Stimulated activated naive CD8-positive, alpha-beta T cell treated with anti-CD3 and anti-CD28 coated beads, Interleukin-15, Interleukin-2, amounts not matched to agents 100 ng/mL and 50 ng/mL, for 24 hours (primary cell): ENCODE measurements around the gene HIVEP1.
"Not testable (repeated sequence)": the region's sequence is repeated elsewhere in the genome, so short reads cannot be mapped to it uniquely, and the experiment has no call there.

Source experiments
- H3K27ac Mint-ChIP-seq: one replicate; pipeline ENCODE4 v1.8.0; 2021; ENCODE audit warnings: mild to moderate bottlenecking, mixed read lengths
- H3K27me3 Mint-ChIP-seq: one replicate; pipeline ENCODE4 v1.8.0; 2021; ENCODE audit warnings: mixed read lengths
- H3K36me3 Mint-ChIP-seq: one replicate; pipeline ENCODE4 v1.8.0; 2021; ENCODE audit warnings: low read depth, mixed read lengths
- H3K4me1 Mint-ChIP-seq: one replicate; pipeline ENCODE4 v1.8.0; 2021; ENCODE audit warnings: low read depth, mixed read lengths
- H3K4me3 Mint-ChIP-seq: one replicate; pipeline ENCODE4 v1.8.0; 2021; ENCODE audit warnings: mild to moderate bottlenecking, mixed read lengths
- H3K9me3 Mint-ChIP-seq: one replicate; pipeline ENCODE4 v1.8.0; 2021; ENCODE audit warnings: mixed read lengths

HIVEP1 gene

DNA sequence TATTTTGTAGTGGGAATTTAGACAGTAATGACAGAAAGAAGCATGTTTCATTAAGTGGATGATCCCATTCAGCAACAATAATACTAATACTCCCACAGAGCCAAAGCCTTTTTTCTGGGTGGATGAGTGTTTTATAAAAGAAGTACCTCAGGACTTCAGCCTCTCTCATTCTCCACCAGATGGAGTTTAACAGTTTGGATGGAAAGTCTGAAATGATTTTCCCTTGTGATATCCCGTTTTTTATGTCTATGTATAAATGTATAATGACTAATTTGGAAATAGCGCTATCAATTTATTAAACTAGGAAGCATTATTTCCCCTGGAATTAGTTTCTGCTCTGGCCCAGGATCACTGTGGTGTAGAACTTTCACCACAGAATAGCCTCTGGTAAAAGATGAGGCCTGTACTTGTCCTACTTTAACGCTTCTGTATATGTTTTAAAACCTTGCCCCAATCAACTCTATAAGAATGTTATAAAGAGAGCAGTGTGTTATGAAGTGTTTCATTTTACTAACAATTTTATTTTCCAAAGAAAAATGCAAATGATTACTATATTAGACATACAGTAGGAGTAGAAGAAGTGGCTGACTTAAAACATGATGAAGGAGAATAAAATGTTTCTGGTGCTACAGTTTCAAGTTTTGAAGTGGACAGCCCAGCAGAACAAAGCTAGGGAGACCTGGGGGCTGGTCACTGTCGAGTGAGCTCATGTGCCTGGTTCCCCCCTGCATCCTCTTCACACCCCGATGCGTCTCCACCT is 135.6 kb downstream of the HIVEP1 start:
- Mint-ChIP-seq H3K27me3 (no peaks in the 10 kb centered on the region), H3K9me3 (no peaks in the 10 kb centered on the region), H3K4me1 (peaks cover 17% of the 10 kb centered on the region), H3K4me3 (no peak overlapping the region), H3K36me3 (peaks cover 31% of the 10 kb centered on the region), H3K27ac (no peak overlapping the region)

DNA sequence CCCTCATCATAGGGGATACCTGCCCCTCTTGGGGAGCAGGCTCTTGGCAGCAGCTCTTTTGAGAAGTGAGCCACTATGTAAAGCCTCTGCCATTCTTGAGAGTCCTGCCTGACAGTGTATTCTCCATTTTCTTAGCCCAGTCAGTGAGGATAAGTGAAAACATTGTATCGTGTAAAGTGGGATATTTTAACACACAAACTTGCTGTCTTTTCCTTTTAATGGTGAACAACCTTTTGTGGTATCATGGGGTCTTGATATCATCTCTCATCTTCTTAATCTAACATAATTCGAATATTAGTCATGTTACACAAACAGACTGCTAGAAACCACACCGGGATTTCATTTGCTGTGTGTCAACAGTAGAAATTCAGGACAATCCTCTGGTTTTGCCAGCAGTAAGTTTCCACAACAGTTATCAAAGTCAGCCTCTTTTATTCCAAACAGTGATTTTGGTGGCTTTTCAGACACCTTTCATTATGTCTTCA is 136.2 kb downstream of the HIVEP1 start:
- H3K9me3 Mint-ChIP-seq, result no peaks in the 10 kb centered on the region
- no peak overlapping the region for H3K4me3 Mint-ChIP-seq

DNA sequence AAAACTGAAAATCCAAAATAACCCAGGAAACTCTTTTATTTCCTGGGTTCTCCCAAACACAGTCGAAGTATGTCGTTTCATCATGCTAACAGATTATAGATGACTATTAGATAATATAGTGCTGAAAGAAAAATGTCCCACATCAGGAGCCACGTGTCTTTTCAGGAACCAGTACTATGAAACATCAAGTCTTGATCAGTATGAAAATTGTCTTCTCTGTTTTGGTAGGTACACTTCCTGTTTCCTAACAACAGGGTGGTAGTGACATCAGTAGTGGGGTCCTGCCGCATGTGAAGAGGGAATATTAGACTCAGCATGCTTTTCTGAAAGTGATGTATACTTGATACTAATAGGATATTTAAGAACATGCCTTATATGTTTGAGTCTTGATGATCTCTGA is 136.7 kb downstream of the HIVEP1 start:
- Mint-ChIP-seq H3K27me3 (no peaks in the 10 kb centered on the region), H3K9me3 (no peaks in the 10 kb centered on the region), H3K4me3 (no peak overlapping the region), H3K36me3 (peaks cover 36% of the 10 kb centered on the region), H3K4me1 (peaks cover 17% of the 10 kb centered on the region), H3K27ac (no peak overlapping the region)

More for the DNA sequence above, 136.2 kb downstream of the HIVEP1 start:
- Mint-ChIP-seq H3K27me3 (no peaks in the 10 kb centered on the region), H3K36me3 (peaks cover 34% of the 10 kb centered on the region), H3K4me1 (peaks cover 17% of the 10 kb centered on the region), H3K27ac (no peak overlapping the region)

DNA sequence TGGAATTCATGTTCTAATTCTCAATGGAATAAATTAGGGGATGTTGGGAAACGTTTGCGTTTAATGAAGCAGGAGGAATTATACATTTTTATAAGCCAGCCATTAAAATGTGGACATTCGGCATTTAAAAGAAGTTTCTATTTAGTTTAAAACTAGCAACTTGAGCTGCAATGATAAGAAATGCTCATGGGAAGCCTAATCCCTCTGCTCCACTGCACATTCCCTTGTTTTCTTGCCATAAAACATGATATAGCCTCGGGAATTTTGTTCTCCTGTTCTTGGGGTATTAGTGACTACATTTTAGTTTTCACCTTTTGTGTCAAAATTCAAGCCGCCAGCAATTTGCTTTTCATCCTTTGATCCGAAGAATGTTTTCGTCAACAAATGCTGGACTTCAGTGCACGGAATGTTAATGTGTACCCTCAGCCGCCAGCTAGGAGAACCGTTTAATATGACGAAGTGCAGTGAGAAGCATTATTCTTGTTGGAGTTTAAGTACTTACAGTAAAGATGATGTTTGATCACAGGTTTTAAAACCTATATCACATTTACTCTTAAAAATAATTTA is 137.9 kb downstream of the HIVEP1 start:
- Mint-ChIP-seq H3K4me1 (peaks cover 17% of the 10 kb centered on the region), H3K27me3 (no peaks in the 10 kb centered on the region), H3K27ac (no peak overlapping the region), H3K36me3 (peaks cover 34% of the 10 kb centered on the region), H3K4me3 (no peak overlapping the region), H3K9me3 (no peaks in the 10 kb centered on the region)

DNA sequence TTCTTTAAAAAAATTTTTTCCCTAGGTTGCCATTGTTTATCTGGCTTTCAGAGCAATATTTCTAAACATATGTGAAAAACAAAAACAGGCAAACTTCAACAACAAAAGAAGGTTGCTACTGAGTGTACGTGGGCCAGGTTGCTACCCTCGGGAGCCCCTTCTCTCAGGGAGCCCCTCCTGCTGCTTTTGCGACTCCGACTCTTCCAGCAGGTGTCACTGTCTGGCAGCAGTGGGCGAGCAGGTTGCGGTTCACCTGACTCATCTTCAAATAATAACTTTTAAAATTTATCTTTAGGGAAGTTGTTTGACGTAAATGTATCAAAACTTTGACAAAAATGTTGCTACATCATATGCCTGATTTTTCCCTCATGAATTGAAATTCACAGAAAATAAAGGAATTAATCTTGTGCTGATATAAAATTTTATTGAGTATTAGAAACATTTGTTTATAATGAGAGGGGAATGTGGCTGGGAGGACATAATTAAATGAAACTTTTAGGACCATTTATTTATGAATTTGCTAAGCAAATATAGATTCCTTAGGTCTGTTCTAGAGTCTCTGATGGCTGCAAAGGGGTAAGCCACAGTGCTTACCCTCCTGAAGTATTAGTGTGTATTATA is 138.8 kb downstream of the HIVEP1 start:
- Mint-ChIP-seq H3K27me3 (no peaks in the 10 kb centered on the region), H3K4me1 (peaks cover 17% of the 10 kb centered on the region), H3K9me3 (no peaks in the 10 kb centered on the region), H3K27ac (no peak overlapping the region), H3K4me3 (no peak overlapping the region), H3K36me3 (peaks cover 43% of the 10 kb centered on the region)

DNA sequence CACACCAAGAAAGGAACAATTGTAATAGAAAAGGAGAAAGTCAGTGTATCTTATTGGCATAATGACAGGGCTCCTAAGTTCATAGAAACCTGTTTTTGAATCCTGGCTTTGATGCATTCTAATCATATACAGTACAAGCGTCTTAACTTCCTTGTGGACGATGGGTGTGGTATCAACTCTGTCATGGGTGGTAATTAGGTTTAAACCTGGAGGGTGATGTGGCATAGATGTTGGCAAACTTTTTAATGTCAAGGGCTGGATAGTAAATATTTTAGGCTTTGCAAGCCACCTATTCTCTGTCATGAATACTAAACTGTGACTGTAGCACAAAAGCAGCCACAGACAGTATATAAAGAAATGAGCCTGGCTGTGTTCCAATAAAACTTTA is 139.3 kb downstream of the HIVEP1 start:
- no peaks in the 10 kb centered on the region for H3K27me3 Mint-ChIP-seq
- H3K27ac Mint-ChIP-seq, result no peak overlapping the region
- H3K4me1 Mint-ChIP-seq, result peaks cover 17% of the 10 kb centered on the region
- H3K9me3 Mint-ChIP-seq, result no peaks in the 10 kb centered on the region
- peaks cover 45% of the 10 kb centered on the region for H3K36me3 Mint-ChIP-seq
- no peak overlapping the region for H3K4me3 Mint-ChIP-seq

DNA sequence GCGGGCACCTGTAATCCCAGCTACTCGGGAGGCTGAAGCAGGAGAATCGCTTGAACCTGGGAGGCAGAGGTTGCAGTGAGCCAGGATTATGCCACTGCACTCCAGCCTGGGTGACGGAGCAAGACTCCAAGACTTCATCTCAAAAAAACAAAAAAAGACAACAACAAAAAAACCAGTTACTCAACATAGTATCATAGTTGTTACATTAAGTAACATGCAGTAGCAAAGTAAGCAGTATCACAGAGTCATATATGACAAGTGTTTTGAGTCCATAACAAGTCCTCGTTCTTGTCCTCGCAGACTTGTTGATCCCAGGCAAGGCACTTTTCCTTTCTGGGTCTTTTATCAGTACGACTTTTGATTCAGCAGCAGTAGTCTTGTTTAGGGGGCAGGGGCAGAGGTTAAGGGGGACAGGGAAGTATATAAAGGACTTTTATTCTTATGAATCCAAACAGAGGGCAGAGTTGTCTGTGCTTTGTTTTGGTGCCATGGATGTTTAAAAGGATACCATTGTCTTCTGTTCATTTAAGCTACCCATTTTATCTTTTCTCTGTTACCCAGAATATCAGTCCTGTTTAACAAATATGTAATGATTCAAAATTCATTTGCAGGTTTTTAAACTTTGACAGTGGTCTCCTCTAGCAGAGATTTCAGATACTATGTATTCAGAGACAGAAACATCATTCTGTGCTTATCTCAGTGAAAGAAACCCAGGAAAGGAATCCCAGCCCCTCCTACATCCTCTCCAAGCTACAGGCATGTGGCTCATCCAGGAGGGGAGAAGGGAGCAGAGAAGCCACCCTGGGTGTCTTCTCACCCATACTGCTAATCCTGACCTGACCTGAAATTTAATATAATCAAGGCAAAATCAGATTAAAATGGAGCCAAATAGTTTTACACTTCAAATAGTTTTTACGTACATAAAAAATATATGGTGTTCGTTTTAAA is 140.2 kb downstream of the HIVEP1 start:
- Mint-ChIP-seq H3K4me1 (peaks cover 17% of the 10 kb centered on the region), H3K27ac (no peak overlapping the region), H3K36me3 (peaks cover 46% of the 10 kb centered on the region)

DNA sequence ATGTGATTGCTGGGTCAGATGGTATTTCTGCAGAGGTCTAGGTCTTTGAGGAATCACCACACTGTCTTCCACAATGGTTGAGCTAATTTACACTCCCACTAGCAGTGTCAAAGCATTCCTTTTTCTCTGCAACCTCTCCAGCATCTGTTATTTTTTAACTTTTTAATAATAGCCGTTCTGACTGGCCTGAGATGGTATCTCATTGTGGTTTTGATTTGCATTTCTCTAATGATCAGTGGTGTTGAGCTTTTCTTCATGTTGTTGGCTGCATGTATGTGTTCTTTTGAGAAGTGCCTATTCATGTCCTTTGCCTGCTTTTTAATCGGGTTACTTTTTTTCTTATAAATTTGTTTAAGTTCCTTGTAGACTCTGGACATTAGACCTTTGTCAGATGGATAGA is 143.7 kb downstream of the HIVEP1 start:
- Mint-ChIP-seq H3K36me3 (peaks cover 43% of the 10 kb centered on the region), H3K27ac (peak overlapping the region; percentile 45)
- H3K9me3 Mint-ChIP-seq, result not testable (repeated sequence)

More for the DNA sequence above, 140.2 kb downstream of the HIVEP1 start:
- H3K4me3 Mint-ChIP-seq, result no peak overlapping the region
- no peaks in the 10 kb centered on the region for H3K9me3 Mint-ChIP-seq
- no peaks in the 10 kb centered on the region for H3K27me3 Mint-ChIP-seq

DNA sequence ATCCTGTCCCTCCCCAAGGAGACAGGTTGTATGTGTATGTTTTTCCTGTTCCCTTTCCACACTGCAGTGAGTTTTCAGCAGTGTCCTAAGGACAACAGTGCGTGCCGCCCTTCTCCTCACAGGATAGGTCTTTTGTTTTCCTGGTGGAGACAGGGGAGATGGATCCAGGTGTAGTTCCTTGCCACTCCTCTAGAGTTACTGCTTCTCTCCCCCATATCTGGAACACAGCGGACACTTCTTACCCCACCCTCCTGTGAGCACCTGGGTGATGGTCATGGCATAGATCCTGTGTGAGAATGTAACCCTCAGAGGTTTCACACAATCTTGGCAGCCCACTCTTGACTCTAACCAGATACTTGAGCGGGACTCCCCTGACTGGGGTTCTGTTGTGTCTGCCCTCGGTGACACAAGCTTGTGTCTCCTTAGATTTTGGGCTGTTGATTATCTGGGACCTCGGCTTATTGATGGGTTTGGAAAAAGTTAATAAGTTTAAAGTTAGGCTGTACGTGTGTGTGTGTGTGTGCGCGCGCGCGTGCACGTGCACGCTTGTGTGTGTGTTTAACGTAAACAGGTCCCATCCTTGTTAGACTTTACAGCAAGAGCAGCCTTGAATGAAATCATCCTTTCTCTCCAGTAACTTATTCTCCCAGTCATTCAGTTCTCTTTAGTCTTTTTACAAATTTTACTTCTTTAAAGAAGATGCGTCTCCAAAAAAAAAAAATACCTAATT is 146.7 kb downstream of the HIVEP1 start:
- Mint-ChIP-seq H3K27ac (no peak overlapping the region), H3K9me3 (no peaks in the 10 kb centered on the region), H3K27me3 (no peaks in the 10 kb centered on the region), H3K4me3 (no peak overlapping the region), H3K36me3 (peaks cover 68% of the 10 kb centered on the region), H3K4me1 (peaks cover 27% of the 10 kb centered on the region)

More for the DNA sequence above, 143.7 kb downstream of the HIVEP1 start:
- not testable (repeated sequence) for H3K27me3 Mint-ChIP-seq, H3K4me1 Mint-ChIP-seq, H3K4me3 Mint-ChIP-seq

DNA sequence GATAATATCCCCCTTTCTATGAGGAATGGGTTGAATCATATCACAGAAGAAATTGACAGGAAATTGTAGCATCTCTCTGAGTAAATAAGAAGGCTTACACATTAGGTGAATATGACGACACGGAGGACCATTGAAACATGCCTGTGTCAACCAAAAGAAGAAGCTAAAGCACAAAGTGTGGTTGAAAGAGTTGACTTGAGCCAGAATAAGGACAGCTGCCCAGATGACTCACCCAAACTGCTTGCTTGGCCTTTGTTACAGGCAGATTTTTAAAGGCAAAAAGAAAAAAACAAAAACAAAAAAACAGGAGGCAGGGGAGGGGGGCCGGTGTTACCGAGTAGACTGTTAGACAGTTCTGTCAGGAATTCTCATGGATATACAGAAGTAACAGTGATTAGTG is 148.2 kb downstream of the HIVEP1 start:
- H3K36me3 Mint-ChIP-seq, result peaks cover 74% of the 10 kb centered on the region
- H3K4me3 Mint-ChIP-seq, result no peak overlapping the region
- H3K27ac Mint-ChIP-seq, result no peak overlapping the region
- no peaks in the 10 kb centered on the region for H3K27me3 Mint-ChIP-seq
- no peaks in the 10 kb centered on the region for H3K9me3 Mint-ChIP-seq
- peaks cover 27% of the 10 kb centered on the region for H3K4me1 Mint-ChIP-seq

DNA sequence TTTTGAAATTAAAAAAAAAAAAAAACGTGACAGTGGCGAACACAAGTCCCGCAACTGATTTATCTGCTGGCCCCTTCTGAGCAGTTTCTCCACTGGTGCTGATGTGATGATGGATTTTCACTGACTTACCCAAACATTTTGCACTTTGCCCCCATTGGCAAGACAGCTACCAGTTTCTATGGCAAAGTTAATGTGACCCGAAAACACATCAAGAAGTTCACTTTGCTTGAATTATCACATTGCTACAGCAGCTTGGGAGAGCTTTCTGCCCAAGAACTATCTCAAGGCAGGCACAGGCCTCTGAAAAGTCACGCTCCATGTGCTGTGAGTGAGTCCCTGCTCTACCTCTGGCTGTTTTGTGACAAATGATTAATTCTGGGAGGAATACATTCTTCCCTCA is 150.1 kb downstream of the HIVEP1 start:
- H3K27me3 Mint-ChIP-seq, result no peaks in the 10 kb centered on the region
- no peaks in the 10 kb centered on the region for H3K9me3 Mint-ChIP-seq
- no peak overlapping the region for H3K27ac Mint-ChIP-seq
- H3K4me1 Mint-ChIP-seq, result peaks cover 27% of the 10 kb centered on the region
- H3K4me3 Mint-ChIP-seq, result no peak overlapping the region
- peaks cover 58% of the 10 kb centered on the region for H3K36me3 Mint-ChIP-seq

DNA sequence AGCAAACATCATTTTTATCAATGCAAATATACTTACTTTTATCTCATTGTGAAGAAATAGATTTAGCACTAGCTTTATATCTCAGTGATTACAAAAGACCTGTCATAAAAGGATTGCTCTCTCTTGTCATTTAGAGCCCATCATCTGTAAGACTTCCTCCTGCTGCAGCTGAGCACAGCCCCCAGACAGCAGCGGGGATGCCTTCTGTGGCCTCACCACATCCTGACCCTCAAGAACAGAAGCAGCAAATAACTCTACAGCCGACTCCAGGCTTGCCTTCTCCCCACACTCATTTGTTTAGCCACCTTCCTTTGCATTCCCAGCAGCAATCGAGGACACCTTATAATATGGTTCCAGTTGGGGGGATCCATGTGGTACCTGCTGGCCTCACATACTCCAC is 151.0 kb downstream of the HIVEP1 start:
- Mint-ChIP-seq H3K9me3 (no peaks in the 10 kb centered on the region), H3K4me3 (no peak overlapping the region), H3K4me1 (peaks cover 27% of the 10 kb centered on the region), H3K36me3 (peaks cover 54% of the 10 kb centered on the region), H3K27me3 (no peaks in the 10 kb centered on the region), H3K27ac (no peak overlapping the region)

DNA sequence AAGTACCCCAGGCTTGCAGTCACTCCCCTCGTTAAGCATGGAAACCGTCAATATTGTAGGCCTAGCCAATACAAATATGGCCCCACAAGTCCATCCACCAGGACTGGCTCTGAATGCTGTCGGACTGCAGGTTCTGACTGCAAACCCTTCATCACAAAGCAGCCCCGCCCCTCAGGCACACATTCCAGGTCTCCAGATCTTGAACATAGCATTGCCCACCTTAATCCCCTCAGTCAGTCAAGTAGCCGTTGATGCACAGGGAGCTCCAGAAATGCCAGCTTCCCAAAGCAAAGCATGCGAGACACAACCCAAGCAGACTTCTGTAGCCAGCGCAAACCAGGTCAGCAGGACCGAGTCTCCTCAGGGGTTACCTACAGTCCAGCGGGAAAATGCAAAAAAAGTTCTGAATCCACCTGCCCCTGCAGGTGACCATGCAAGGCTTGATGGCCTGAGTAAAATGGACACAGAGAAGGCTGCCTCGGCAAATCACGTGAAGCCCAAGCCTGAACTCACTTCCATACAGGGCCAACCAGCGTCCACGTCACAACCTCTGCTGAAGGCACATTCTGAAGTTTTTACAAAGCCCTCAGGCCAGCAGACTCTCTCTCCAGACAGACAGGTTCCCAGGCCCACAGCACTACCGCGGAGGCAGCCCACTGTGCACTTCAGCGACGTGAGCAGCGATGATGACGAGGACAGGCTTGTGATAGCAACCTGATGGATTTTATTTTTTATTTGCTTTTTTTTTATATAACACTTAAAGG is 151.8 kb downstream of the HIVEP1 start:
- no peak overlapping the region for H3K4me3 Mint-ChIP-seq
- H3K27ac Mint-ChIP-seq, result no peak overlapping the region
- H3K27me3 Mint-ChIP-seq, result no peaks in the 10 kb centered on the region
- H3K9me3 Mint-ChIP-seq, result no peaks in the 10 kb centered on the region
- H3K4me1 Mint-ChIP-seq, result peaks cover 27% of the 10 kb centered on the region
- H3K36me3 Mint-ChIP-seq, result peaks cover 50% of the 10 kb centered on the region

DNA sequence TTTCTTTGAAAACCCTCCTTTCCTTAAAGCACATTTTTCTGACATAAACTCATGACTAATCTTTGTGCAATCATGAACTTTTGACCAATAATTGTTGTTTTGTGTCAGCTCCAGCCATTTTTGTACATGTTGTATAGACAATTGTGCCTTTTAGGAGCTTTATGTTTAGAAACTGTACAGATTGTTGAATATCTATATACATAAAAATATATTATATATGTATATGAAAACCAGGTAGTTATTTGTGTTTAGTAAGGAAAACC is 152.3 kb downstream of the HIVEP1 start:
- Mint-ChIP-seq H3K9me3 (no peaks in the 10 kb centered on the region), H3K27me3 (no peaks in the 10 kb centered on the region), H3K27ac (no peak overlapping the region), H3K36me3 (peaks cover 50% of the 10 kb centered on the region), H3K4me3 (no peak overlapping the region), H3K4me1 (peaks cover 27% of the 10 kb centered on the region)
